SJSA1 (cell line): ENCODE data around the gene DIP2C. TPM values are rescaled to one million over a fixed set of nuclear protein-coding genes. Genes with fewer than 3 reads are reported as not detected.
"Not testable (repeated sequence)": the region's sequence is repeated elsewhere in the genome, so short reads cannot be mapped to it uniquely, and the experiment has no call there.

Experiments
- DNase-seq, 2 experiments: peaks; one replicate each; pipeline ENCODE4 v3.0.0-alpha.2; 2015 to 2020; ENCODE audit warnings: low spot score in 2 of 2, low read depth in 1 of 2
- H3K27ac ChIP-seq: fragments of 250-450 bp; sonication (Bioruptor Pico); 2 replicates; pipeline ENCODE4 v1.5.1; 2020; ENCODE audit warnings: mild to moderate bottlenecking, moderate library complexity
- H3K27me3 ChIP-seq: fragments of 250-450 bp; sonication (Bioruptor Pico); replicated peaks from 2 replicates; pipeline ENCODE4 v1.5.1; 2020; ENCODE audit warnings: mild to moderate bottlenecking, moderate library complexity
- H3K36me3 ChIP-seq: fragments of 250-450 bp; sonication (Bioruptor Pico); 2 replicates; pipeline ENCODE4 v1.5.1; 2020; ENCODE audit warnings: mild to moderate bottlenecking
- H3K4me1 ChIP-seq: fragments of 250-450 bp; sonication (Bioruptor Pico); replicated peaks from 2 replicates; pipeline ENCODE4 v1.6.1; 2021; ENCODE audit warnings: mild to moderate bottlenecking
- H3K4me3 ChIP-seq: fragments of 250-450 bp; sonication (Bioruptor Pico); 2 replicates; pipeline ENCODE4 v1.5.1; 2020; ENCODE audit warnings: mild to moderate bottlenecking
- H3K9me3 ChIP-seq: fragments of 250-450 bp; sonication (Bioruptor Pico); replicated peaks from 2 replicates; pipeline ENCODE4 v1.5.1; 2020; ENCODE audit warnings: mild to moderate bottlenecking
- total RNA-seq: library from RNA; depleted of rRNA; stranded (reverse); fragments of >200 nt; shearing (Covaris generic); gene quantifications from 2 replicates; pipeline ENCODE4 v1.2.3, GENCODE V29; 2014

The DIP2C gene
- total RNA-seq, 1 experiment from 2014 or later = 17.5 TPM

- Histone ChIP-seq H3K4me1 (no peaks in the 10 kb centered on the region), H3K4me3 (no peak overlapping the region), H3K9me3 (no peaks in the 10 kb centered on the region), H3K36me3 (peaks cover 13% of the 10 kb centered on the region), H3K27ac (no peak overlapping the region), H3K27me3 (no peaks in the 10 kb centered on the region)
- no peak for DNase-seq
Measured at GRCh38 chr10:273088-273487, 416.4 kb downstream of the DIP2C start.

GRCh38 chr10:271722-272121, 417.7 kb downstream of the DIP2C start:
- Histone ChIP-seq H3K36me3 (peaks cover 2% of the 10 kb centered on the region; the same call in 1 of the 2 replicates), H3K4me3 (no peak overlapping the region), H3K27ac (no peak overlapping the region), H3K27me3 (no peaks in the 10 kb centered on the region), H3K9me3 (no peaks in the 10 kb centered on the region), H3K4me1 (peaks cover 4% of the 10 kb centered on the region; the same call in 1 of the 2 replicates)
- no peak for DNase-seq

GRCh38 chr10:271201-271600, 418.3 kb downstream of the DIP2C start:
- Histone ChIP-seq H3K4me1 (peaks cover 4% of the 10 kb centered on the region; the same call in 1 of the 2 replicates), H3K36me3 (0 out of 2 replicates have a peak, but pooled peaks cover 2% of the 10 kb centered on the region), H3K27me3 (no peaks in the 10 kb centered on the region), H3K4me3 (no peak overlapping the region), H3K9me3 (no peaks in the 10 kb centered on the region), H3K27ac (no peak overlapping the region)
- DNase-seq = no peak

GRCh38 chr10:269440-270074, 419.9 kb downstream of the DIP2C start:
- no peak for DNase-seq
- H3K27ac ChIP-seq = no peak overlapping the region
- H3K9me3 ChIP-seq = no peaks in the 10 kb centered on the region
- H3K36me3 ChIP-seq = no peaks in the 10 kb centered on the region
- H3K27me3 ChIP-seq = no peaks in the 10 kb centered on the region
- peaks cover 4% of the 10 kb centered on the region; the same call in 1 of the 2 replicates for H3K4me1 ChIP-seq
- no peak overlapping the region for H3K4me3 ChIP-seq

- peaks cover 4% of the 10 kb centered on the region; the same call in 1 of the 2 replicates for H3K4me1 ChIP-seq
- no peaks in the 10 kb centered on the region for H3K36me3 ChIP-seq
- no peak overlapping the region for H3K27ac ChIP-seq
- no peaks in the 10 kb centered on the region for H3K9me3 ChIP-seq
- H3K4me3 ChIP-seq = no peak overlapping the region
- DNase-seq = no peak
- H3K27me3 ChIP-seq = no peaks in the 10 kb centered on the region
Measured at GRCh38 chr10:267705-268104, 421.8 kb downstream of the DIP2C start.

GRCh38 chr10:266974-267425, 422.5 kb downstream of the DIP2C start:
- H3K36me3 ChIP-seq = no peaks in the 10 kb centered on the region
- H3K4me3 ChIP-seq = no peak overlapping the region
- peak in 1 of 2 experiments; percentile 7 for DNase-seq
- H3K27me3 ChIP-seq = no peaks in the 10 kb centered on the region
- no peaks in the 10 kb centered on the region for H3K9me3 ChIP-seq
- no peak overlapping the region for H3K27ac ChIP-seq
- H3K4me1 ChIP-seq = peaks cover 4% of the 10 kb centered on the region; the same call in 1 of the 2 replicates

- not testable (repeated sequence) for DNase-seq, H3K9me3 ChIP-seq, H3K27ac ChIP-seq, H3K4me1 ChIP-seq, H3K36me3 ChIP-seq, H3K4me3 ChIP-seq, H3K27me3 ChIP-seq
Measured at GRCh38 chr10:265816-266588, 423.5 kb downstream of the DIP2C start.

GRCh38 chr10:265074-265440, 424.4 kb downstream of the DIP2C start:
- H3K36me3 ChIP-seq, H3K27ac ChIP-seq, H3K27me3 ChIP-seq, H3K9me3 ChIP-seq, H3K4me1 ChIP-seq, H3K4me3 ChIP-seq, DNase-seq: not testable (repeated sequence)

GRCh38 chr10:264160-265073, 425.1 kb downstream of the DIP2C start:
- not testable (repeated sequence) for DNase-seq, H3K36me3 ChIP-seq, H3K27ac ChIP-seq, H3K27me3 ChIP-seq, H3K4me3 ChIP-seq, H3K4me1 ChIP-seq, H3K9me3 ChIP-seq

GRCh38 chr10:260819-261429, 428.5 kb downstream of the DIP2C start:
- Histone ChIP-seq H3K4me3 (no peak overlapping the region), H3K27me3 (no peaks in the 10 kb centered on the region), H3K36me3 (peaks cover 1% of the 10 kb centered on the region; the same call in 1 of the 2 replicates)

GRCh38 chr10:251982-252582, 437.4 kb downstream of the DIP2C start:
- no peaks in the 10 kb centered on the region for H3K4me1 ChIP-seq
- no peak for DNase-seq
- no peak overlapping the region for H3K4me3 ChIP-seq
- H3K36me3 ChIP-seq = peaks cover 59% of the 10 kb centered on the region
- H3K27ac ChIP-seq = no peak overlapping the region
- no peaks in the 10 kb centered on the region for H3K9me3 ChIP-seq
- H3K27me3 ChIP-seq = no peaks in the 10 kb centered on the region

More at GRCh38 chr10:260819-261429, 428.5 kb downstream of the DIP2C start:
- no peak overlapping the region for H3K27ac ChIP-seq
- no peaks in the 10 kb centered on the region for H3K4me1 ChIP-seq
- DNase-seq = no peak
- H3K9me3 ChIP-seq = no peaks in the 10 kb centered on the region

- Histone ChIP-seq H3K27me3 (no peaks in the 10 kb centered on the region), H3K36me3 (peaks cover 64% of the 10 kb centered on the region), H3K4me3 (no peak overlapping the region), H3K9me3 (no peaks in the 10 kb centered on the region), H3K4me1 (no peaks in the 10 kb centered on the region), H3K27ac (no peak overlapping the region)
- no peak for DNase-seq
Measured at GRCh38 chr10:248307-248706, 441.2 kb downstream of the DIP2C start.

- H3K27me3 ChIP-seq = no peaks in the 10 kb centered on the region
- no peak overlapping the region for H3K4me3 ChIP-seq
- H3K36me3 ChIP-seq = peaks cover 62% of the 10 kb centered on the region
Measured at GRCh38 chr10:247480-247879, 442.0 kb downstream of the DIP2C start.

More at GRCh38 chr10:247480-247879, 442.0 kb downstream of the DIP2C start:
- Histone ChIP-seq H3K4me1 (no peaks in the 10 kb centered on the region), H3K27ac (no peak overlapping the region), H3K9me3 (no peaks in the 10 kb centered on the region)
- no peak for DNase-seq
